Activated CD8-positive, alpha-beta memory T cell treated with anti-CD3 and anti-CD28 coated beads, Interleukin-2, amount 10 ng/mL, durations not matched to agents 7 days and 5 days (primary cell): ENCODE data around the gene MAP1LC3A. TPM values are rescaled to one million over a fixed set of nuclear protein-coding genes. Genes with fewer than 3 reads are reported as not detected.
A peak's percentile ranks its signal among the peaks of the same experiment; 100 is the strongest.
"Not testable (repeated sequence)": the region's sequence is repeated elsewhere in the genome, so short reads cannot be mapped to it uniquely, and the experiment has no call there.

Source experiments
- ATAC-seq: fragments of 150-1000 bp; cut with Tn5 transposase; one replicate; pipeline ENCODE4 v1.10.0; 2021; ENCODE audit warnings: moderate library complexity
- CTCF ChIA-PET: fragments of 350-600 bp; sonication (Branson Sonifier 250); formaldehyde crosslinking; loops from one replicate; lab custom pipeline; 2021; ENCODE audit warnings: antibody characterized with exemption; lab: Charles Lee
- DNase-seq: peaks from one replicate; pipeline ENCODE4 v3.0.0-alpha.2; 2020
- H3K27ac Mint-ChIP-seq: one replicate; pipeline ENCODE4 v1.8.0; 2021; ENCODE audit warnings: mild to moderate bottlenecking, mixed read lengths
- H3K27me3 Mint-ChIP-seq: one replicate; pipeline ENCODE4 v1.8.0; 2021; ENCODE audit warnings: mixed read lengths
- H3K36me3 Mint-ChIP-seq: one replicate; pipeline ENCODE4 v1.8.0; 2021; ENCODE audit warnings: mild to moderate bottlenecking, mixed read lengths
- H3K4me1 Mint-ChIP-seq: one replicate; pipeline ENCODE4 v1.8.0; 2021; ENCODE audit warnings: mixed read lengths
- H3K4me3 Mint-ChIP-seq: one replicate; pipeline ENCODE4 v1.8.0; 2021; ENCODE audit warnings: mild to moderate bottlenecking, moderate library complexity, mixed read lengths
- H3K9me3 Mint-ChIP-seq: one replicate; pipeline ENCODE4 v1.8.0; 2022; ENCODE audit warnings: low read depth, mixed read lengths
- total RNA-seq, 2 experiments: library from RNA; stranded (reverse); gene quantifications; one replicate each; pipeline ENCODE4 v1.2.3, GENCODE V29; 2021

MAP1LC3A gene
- total RNA-seq: 1 to 10 TPM; 4.7 to 5.2 TPM

DNA sequence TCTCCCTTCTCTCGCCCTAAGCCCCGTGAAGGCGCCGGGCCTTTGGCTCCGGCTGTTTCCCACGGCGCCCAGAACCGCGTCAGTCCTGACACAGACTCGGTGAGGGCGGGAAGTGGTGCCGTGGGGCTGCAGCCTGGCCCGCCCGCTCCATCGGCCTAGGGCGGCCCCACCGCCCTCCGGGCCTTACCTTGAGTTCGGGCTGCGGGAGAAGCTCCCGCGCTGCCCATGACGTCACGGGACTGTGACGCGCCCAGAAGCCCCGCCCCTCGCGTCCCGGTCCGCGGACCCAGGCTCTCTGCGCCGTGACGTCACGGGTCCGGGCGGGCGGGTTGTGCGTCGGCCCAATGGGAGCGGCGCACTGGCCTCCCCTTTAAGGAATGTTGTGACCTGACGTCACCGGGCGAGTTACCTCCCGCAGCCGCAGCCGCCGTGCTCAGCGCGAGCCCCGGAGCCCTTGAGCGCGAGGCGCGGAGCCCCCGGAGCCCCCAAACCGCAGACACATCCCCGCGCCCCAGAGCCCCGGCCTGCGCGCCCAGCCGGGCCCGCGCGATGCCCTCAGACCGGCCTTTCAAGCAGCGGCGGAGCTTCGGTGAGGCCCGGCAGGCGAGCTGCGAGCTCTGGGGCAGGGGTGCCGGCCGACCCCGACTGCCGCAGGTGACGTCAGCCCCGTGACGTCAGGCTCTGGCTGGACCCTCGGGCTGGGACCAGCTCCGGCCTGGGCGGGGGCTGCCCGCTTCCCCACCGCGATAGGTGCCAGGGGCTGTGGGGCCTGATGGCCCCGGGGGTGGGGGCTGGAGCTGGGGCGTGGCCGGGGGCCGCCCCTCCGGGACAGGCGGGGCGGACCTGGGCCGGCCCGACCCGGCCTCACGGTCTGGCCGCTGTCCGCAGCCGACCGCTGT is at the start of gene MAP1LC3A:
TSS of gene MAP1LC3A (plus strand) at position 399 of the 899 bp plus-strand sequence. CDS start at position 550, 151 bp downstream.
- no peaks in the 10 kb centered on the region for H3K9me3 Mint-ChIP-seq
- CTCF ChIA-PET: interaction anchor here (0.8 to 1.9 kb wide), 7 partner anchors 8 to 368 kb away, joined by 3 to 10 read pairs (median 3); partner anchors contain the start of gene PIGU

DNA sequence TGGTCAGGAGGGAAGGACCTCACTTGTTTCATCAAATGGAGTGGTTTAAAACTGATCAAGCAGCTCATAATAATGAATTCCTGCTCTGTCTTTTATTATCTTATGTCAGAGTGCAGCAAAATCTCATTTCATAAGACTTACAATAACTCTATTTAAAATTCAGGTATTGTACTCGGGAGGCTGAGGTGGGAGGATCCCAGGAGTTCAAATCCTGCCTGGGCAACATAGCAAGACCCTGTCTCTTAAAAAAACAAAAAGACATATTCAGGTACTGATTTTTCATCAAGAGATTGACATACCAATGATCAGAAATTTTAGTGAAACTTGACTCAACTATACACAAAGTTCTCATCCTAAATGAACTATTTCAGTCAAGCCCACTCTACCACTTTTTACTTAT is 47.9 kb upstream of the MAP1LC3A start:
- CTCF ChIA-PET: no interaction called here
- DNase-seq: no peak
- H3K9me3 Mint-ChIP-seq: no peaks in the 10 kb centered on the region
- no peak for ATAC-seq
- peaks cover 12% of the 10 kb centered on the region for H3K36me3 Mint-ChIP-seq
- H3K27ac Mint-ChIP-seq: no peak overlapping the region
- H3K27me3 Mint-ChIP-seq: no peaks in the 10 kb centered on the region
- peaks cover 15% of the 10 kb centered on the region for H3K4me1 Mint-ChIP-seq
- H3K4me3 Mint-ChIP-seq: no peak overlapping the region

More for the DNA sequence above, at the start of gene MAP1LC3A:
- peak; percentile 96 for DNase-seq
- peak within 1 kb of the TSS; percentile 83 for H3K27ac Mint-ChIP-seq
- no peaks in the 10 kb centered on the region for H3K36me3 Mint-ChIP-seq
- H3K4me3 Mint-ChIP-seq: peak within 1 kb of the TSS; percentile 78
- peaks cover 9% of the 10 kb centered on the region for H3K4me1 Mint-ChIP-seq
- peak; percentile 92 for ATAC-seq
- no peaks in the 10 kb centered on the region for H3K27me3 Mint-ChIP-seq

DNA sequence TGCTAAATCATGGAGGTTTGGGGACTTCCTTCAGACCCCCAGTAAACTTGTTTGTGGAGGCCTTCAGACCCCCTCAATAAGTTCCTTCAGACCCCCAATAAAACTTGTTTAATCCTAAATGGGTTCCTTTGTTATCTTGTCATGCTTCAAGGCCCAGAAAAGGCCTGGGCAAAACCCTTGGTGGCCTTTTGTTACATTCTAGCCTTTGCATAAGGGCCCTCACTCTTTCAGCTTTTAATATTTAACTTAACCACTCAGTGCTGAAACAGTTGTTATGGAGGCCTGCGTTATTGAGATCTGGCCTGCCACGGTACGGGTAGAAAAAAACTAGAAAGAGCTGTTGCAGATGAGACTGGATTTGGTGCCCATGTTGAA is 46.6 kb upstream of the MAP1LC3A start:
- no peak overlapping the region for H3K4me3 Mint-ChIP-seq
- H3K27ac Mint-ChIP-seq: no peak overlapping the region
- no peaks in the 10 kb centered on the region for H3K27me3 Mint-ChIP-seq
- DNase-seq (no peak), ATAC-seq (no peak)
- H3K9me3 Mint-ChIP-seq: no peaks in the 10 kb centered on the region
- peaks cover 15% of the 10 kb centered on the region for H3K4me1 Mint-ChIP-seq
- CTCF ChIA-PET: interaction anchor here (0.8 to 1.6 kb wide), 5 partner anchors 11 to 258 kb away, joined by 3 to 7 read pairs (median 3); no protein-coding TSS in a partner anchor
- peaks cover 10% of the 10 kb centered on the region for H3K36me3 Mint-ChIP-seq

DNA sequence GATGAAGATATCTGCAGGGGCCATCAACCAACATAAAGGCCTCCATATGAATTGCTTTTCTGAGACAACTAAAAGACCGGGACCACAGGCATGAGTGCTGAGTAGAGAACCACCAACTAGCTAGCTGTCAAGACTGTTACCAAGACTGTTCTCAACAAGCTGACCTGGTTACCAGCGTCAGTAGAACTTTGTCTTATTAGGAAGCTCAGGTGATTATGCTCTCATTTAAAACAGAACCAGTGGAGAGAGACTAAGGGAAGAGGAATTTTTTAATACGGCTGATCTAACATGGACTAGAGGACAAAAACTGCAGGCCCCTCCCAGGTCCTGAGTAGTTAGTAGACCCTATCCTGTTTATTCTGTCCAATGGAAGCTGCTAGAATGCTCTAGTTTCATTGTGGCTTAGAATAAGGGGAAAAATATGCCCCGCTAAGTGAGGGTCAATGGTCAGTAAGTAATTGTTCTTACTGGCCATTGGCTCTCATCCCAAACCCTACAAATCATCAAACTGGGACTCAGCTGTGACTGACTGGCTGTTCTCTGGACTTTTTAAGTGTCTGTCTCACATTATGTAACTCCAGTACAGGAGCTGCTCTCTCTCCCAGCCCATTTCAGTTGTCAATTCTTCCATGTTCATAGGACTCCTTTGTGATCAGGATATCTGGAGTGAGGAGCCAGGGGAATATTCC is 46.1 kb upstream of the MAP1LC3A start:
- Mint-ChIP-seq H3K4me3 (no peak overlapping the region), H3K36me3 (peaks cover 10% of the 10 kb centered on the region), H3K4me1 (peaks cover 15% of the 10 kb centered on the region), H3K27me3 (no peaks in the 10 kb centered on the region), H3K27ac (no peak overlapping the region), H3K9me3 (no peaks in the 10 kb centered on the region)
- ATAC-seq (no peak), DNase-seq (no peak)
- CTCF ChIA-PET: interaction anchor here (0.8 to 1.6 kb wide), 5 partner anchors 11 to 257 kb away, joined by 3 to 7 read pairs (median 3); no protein-coding TSS in a partner anchor

DNA sequence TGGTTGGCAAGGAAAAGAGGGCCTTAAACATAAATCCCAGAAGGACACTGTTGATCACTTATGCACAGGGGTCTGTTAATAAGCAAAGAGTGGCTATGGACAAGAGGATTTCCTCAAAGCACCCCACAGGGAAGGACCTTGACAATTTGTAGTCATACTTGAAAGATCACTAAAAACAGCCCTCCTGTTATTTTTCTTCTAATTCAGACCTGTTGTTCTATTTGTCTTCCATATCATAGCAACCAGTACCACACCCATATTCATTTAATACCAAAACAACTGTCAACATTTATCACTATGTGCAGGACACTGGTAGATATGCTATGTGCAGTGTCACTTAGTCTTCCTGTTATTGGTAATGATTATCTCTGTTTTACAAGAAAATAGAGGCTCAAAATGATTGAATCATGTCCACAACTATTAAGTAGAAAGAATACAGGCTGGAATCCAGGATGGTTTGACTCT is 45.5 kb upstream of the MAP1LC3A start:
- Mint-ChIP-seq H3K36me3 (peaks cover 5% of the 10 kb centered on the region), H3K27me3 (no peaks in the 10 kb centered on the region), H3K4me1 (peaks cover 19% of the 10 kb centered on the region), H3K9me3 (no peaks in the 10 kb centered on the region), H3K27ac (no peak overlapping the region), H3K4me3 (no peak overlapping the region)
- no peak for ATAC-seq
- CTCF ChIA-PET: interaction anchor here (0.8 to 1.6 kb wide), 4 partner anchors 10 to 257 kb away, joined by 3 to 7 read pairs (median 4); no protein-coding TSS in a partner anchor
- DNase-seq: no peak

DNA sequence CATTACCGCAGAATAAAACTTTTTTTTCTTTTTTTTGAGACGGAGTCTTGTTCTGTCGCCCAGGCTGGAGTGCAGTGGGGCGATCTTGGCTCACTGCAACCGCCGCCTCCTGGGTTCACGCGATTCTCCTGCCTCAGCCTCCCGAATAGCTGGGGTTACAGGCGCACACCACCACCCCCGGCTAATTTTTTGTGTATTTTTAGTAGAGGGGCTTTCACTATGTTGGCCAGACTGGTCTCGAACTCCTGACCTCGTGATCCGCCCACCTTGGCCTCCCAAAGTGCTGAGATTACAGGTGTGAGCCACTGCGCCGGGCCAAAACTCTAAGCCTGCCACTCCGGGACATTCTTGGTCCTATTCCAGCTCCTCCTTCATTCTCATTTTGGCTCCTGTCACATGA is 44.5 kb upstream of the MAP1LC3A start:
- not testable (repeated sequence) for H3K9me3 Mint-ChIP-seq, H3K4me3 Mint-ChIP-seq, ATAC-seq, DNase-seq, H3K36me3 Mint-ChIP-seq, H3K27ac Mint-ChIP-seq, H3K27me3 Mint-ChIP-seq
- CTCF ChIA-PET: interaction anchor here (0.8 to 7.7 kb wide), 3 partner anchors 73 to 211 kb away, joined by 3 to 110 read pairs (median 4); partner anchors contain the start of gene AHCY
- H3K4me1 Mint-ChIP-seq: peaks cover 27% of the 10 kb centered on the region

DNA sequence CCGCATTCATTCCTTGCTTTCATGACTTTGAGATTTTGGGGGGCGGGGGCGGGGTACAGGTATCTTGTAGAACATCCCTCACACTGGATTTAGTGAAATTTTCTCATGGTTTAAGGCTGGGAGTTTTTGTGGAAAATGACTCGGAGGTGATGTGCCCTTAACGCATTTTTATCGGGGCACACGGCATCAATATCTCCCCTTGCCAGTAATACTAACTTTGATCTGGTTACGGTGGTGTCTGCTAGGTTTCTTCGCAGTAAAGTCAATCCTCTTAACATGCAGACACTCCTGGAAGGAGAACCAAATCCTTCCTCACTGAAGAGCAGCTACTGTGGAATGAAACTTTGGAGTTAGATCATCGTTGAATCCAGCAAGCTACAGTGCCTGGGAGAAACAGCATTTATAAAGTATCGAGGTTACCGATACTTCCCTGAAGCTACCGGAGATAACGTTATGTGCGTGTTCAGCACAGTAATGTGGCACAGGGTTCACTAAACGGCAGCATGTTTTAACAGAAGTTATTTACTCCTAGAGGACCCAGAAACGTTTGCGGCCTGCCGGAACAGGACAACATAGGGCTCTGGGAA is 43.5 kb upstream of the MAP1LC3A start:
- peaks cover 26% of the 10 kb centered on the region for H3K4me1 Mint-ChIP-seq
- no peak for DNase-seq
- H3K27ac Mint-ChIP-seq: peak overlapping the region; percentile 97
- peaks cover 13% of the 10 kb centered on the region for H3K36me3 Mint-ChIP-seq
- peak; percentile 24 for ATAC-seq
- no peaks in the 10 kb centered on the region for H3K9me3 Mint-ChIP-seq
- H3K27me3 Mint-ChIP-seq: no peaks in the 10 kb centered on the region
- CTCF ChIA-PET: interaction anchor here (0.8 to 7.7 kb wide), 13 partner anchors 9 to 795 kb away, joined by 3 to 110 read pairs (median 5); partner anchors contain the start of gene AHCY
- peak overlapping the region; percentile 96 for H3K4me3 Mint-ChIP-seq

DNA sequence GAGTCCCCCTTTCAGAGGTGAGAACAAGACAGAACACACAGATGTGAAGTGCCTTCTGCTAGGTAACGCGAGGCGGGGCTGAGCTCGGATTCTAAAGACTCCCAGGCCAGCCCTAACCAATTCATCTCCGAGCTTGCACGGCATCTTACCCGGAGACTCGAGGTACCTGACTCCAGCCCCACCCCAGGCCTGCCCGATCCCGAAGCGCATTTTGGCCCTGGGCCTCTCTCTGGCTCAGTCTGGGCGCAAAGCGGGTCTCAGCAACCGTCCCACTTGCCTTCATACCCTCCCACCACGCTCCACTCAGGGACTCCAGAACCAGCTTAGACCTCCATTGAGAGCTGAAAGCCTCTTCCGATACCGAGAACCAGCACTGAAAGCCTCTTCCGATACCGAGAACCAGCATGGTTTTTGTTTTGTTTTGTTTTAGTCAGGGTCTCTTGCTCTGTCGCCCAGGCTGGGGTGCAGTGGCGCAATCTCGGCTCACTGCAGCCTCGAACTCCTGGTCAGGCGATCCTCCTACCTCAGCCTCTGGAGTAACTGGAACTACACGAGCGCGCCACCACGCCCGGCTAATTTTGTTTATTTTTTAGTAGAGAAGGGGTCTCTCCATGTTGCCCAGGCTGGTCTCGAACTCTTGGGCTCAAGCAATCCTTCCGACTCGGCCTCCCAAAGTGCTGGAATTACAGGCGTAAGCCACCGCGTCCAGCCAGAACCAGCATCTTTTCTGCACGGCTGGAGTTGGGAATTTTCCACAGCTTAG is 42.9 kb upstream of the MAP1LC3A start:
- CTCF ChIA-PET: interaction anchor here (0.8 to 7.7 kb wide), 16 partner anchors 8 to 794 kb away, joined by 3 to 110 read pairs (median 5); partner anchors contain the start of genes AHCY, ITCH and TP53INP2
- Mint-ChIP-seq H3K36me3 (peaks cover 13% of the 10 kb centered on the region), H3K4me1 (peaks cover 28% of the 10 kb centered on the region), H3K4me3 (peak overlapping the region; percentile 96), H3K27me3 (no peaks in the 10 kb centered on the region), H3K27ac (peak overlapping the region; percentile 97), H3K9me3 (no peaks in the 10 kb centered on the region)
- DNase-seq: peak; percentile 90
- peak; percentile 72 for ATAC-seq

DNA sequence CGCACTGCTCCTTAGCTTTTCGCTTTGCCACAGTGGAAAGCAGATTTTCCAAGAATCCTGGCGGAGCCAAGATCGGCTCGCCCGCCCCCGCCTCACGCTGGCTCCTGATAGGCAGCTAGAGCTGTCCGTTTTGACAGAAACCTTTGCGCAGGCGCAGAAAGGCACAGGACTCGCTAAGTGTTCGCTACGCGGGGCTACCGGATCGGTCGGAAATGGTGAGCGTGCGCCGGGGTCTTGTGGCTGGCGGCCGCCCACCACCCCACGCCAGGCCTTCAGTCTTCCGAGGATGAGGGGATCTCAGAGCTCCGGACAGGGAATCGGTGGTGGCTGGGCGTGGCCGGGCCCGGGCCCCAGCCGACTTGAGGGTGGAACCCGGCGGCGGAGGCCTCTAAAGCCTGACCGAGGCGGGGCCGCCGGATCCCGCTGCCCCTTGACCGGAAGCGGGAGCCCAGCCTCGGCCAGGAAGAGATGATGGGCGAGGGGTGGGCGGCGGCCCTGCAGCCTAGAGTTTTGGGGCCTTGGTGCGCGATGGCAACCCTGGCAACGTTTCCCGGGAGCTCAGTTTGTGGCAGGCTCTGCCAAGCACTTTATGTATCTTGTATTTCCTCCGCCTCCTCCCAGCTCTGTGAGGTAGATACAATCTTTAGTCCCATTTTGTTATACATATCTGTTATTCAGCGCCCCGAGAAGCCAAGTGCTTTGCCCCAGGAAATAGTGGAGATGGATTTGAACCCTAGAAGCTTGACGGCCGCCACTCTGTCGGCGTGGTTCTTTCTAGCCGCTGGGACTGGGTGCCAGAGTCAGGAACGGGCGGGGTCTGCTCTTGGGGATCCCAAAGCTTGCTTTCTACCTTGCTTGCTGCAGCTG is 42.0 kb upstream of the MAP1LC3A start, which contains the start of gene DYNLRB1:
TSS of gene DYNLRB1 (plus strand) at position 176 of the 867 bp plus-strand sequence. CDS start at position 213, 37 bp downstream.
- H3K9me3 Mint-ChIP-seq: no peaks in the 10 kb centered on the region
- peak within 1 kb of the TSS; percentile 96 for H3K4me3 Mint-ChIP-seq
- peak; percentile 89 for ATAC-seq
- no peaks in the 10 kb centered on the region for H3K27me3 Mint-ChIP-seq
- peak within 1 kb of the TSS; percentile 97 for H3K27ac Mint-ChIP-seq
- DNase-seq: peak; percentile 98
- H3K4me1 Mint-ChIP-seq: peaks cover 28% of the 10 kb centered on the region
- CTCF ChIA-PET: interaction anchor here (0.7 to 7.7 kb wide), 17 partner anchors 9 to 326 kb away, joined by 3 to 110 read pairs (median 4); partner anchors contain the start of genes AHCY, ITCH and TP53INP2
- peaks cover 13% of the 10 kb centered on the region for H3K36me3 Mint-ChIP-seq

DNA sequence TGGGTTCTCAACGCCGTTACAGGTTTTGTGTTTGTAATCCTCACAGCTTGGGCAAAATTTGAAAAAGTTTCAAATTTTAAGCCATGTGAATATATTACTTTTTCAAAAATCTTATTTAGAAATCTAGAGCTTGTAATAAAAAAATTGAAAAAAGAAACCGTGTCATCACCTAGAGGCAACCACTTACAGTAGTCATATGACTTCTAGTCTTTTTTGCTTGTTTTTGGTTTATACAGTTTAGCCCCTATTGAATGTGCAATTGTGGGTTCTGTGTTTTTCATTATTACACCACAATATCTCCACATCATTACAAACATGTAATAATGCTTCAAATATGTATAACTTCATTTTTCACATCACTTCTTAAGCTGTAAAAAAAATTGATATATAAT is 41.4 kb upstream of the MAP1LC3A start:
- Mint-ChIP-seq H3K9me3 (no peaks in the 10 kb centered on the region), H3K36me3 (peaks cover 14% of the 10 kb centered on the region), H3K4me3 (peak overlapping the region; percentile 96), H3K27me3 (no peaks in the 10 kb centered on the region), H3K4me1 (peaks cover 29% of the 10 kb centered on the region), H3K27ac (peak overlapping the region; percentile 97)
- CTCF ChIA-PET: interaction anchor here (0.7 to 7.7 kb wide), 15 partner anchors 9 to 327 kb away, joined by 3 to 110 read pairs (median 4); partner anchors contain the start of genes AHCY and ITCH
- DNase-seq (no peak), ATAC-seq (no peak)

DNA sequence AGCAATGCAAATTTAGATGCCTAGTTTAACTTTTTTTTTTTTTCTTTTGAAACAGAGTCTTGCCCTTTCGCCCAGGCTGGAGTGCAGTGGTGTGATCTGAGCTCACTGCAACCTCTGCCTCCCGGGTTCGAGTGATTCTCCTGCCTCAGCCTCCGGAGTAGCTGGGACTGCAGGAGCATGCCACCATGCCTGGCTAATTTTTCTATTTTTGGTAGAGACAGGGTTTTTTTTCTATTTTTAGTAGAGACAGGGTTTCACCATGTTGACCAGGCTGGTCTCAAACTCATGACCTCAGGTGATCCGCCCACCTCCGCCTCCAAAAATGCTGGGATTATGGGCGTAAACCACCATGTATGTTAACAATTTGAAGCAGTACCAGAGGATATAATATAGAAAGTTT is 39.7 kb upstream of the MAP1LC3A start:
- not testable (repeated sequence) for DNase-seq, H3K27ac Mint-ChIP-seq, H3K9me3 Mint-ChIP-seq, H3K4me3 Mint-ChIP-seq, ATAC-seq, H3K27me3 Mint-ChIP-seq
- Mint-ChIP-seq H3K4me1 (peaks cover 29% of the 10 kb centered on the region), H3K36me3 (peaks cover 16% of the 10 kb centered on the region)
- CTCF ChIA-PET: interaction anchor here (1.0 to 7.7 kb wide), 2 partner anchors 206 to 251 kb away, joined by 3 to 110 read pairs; no protein-coding TSS in a partner anchor
